ENCODE measurements around the gene COL6A2. TPM values are rescaled to one million over a fixed set of nuclear protein-coding genes. Genes with fewer than 3 reads are reported as not detected.
"Not testable (repeated sequence)": the region's sequence is repeated elsewhere in the genome, so short reads cannot be mapped to it uniquely, and the experiment has no call there.

The COL6A2 gene
- total and polyA plus RNA-seq, 2 experiments from 2014 or later, result 509 to 832 TPM

DNA sequence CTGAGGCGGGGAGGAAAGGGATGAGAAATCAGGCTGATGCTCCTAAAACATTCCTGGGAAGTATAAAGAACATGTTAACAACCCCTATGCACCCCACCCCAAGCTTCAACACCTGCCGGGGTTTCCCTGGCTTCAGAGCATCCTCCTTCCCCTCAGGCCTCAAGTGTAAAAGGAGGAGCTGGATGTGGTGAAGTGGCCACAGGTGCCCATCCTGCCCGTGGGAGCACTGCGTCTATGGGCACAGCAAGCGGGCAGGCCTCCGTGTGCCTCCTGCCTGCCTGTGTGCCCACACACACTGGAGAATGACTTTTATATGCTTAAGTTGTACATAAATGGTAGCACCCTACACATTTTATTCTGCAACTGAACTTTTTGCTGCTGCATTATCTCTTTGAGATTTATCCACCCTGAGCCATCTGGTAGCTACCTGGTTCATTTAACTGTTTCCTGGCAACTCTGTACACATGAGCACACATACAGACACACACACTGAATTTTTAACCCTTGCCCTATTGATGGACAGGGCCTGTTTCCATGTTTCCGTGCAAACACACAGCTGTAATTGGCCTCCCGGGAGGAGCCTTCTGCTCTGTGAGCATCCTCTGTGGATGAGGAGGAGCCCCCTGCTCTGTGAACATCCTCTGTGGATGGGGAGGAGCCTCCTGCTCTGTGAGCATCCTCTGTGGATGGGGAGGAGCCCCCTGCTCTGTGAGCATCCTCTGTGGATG lies 70.9 kb downstream of the COL6A2 start:
- whole genome bisulfite sequencing (ENCODE audit: low lambda C conversion rate, missing lambda C conversion rate), result 86% methylated on average over 8 of the region's 8 CpGs
- no peaks in the 10 kb centered on the region for H3K4me1 ChIP-seq (ENCODE audit: insufficient read depth)
- no peak for DNase-seq (ENCODE audit: low spot score)
- H3K79me2 ChIP-seq, result peaks cover 1% of the 10 kb centered on the region
- H3K27me3 ChIP-seq, result no peaks in the 10 kb centered on the region
- no peak overlapping the region for H2AFZ ChIP-seq
- H3K9me3 ChIP-seq (ENCODE audit: low read depth), result no peaks in the 10 kb centered on the region
- no peak overlapping the region for H3K27ac ChIP-seq
- no peaks in the 10 kb centered on the region for H3K36me3 ChIP-seq (replicated peaks; ENCODE audit: insufficient read depth, low read depth)
- H4K20me1 ChIP-seq (ENCODE audit: insufficient read depth, poor library complexity, severe bottlenecking), result no peaks in the 10 kb centered on the region
- no peak overlapping the region for H3K4me2 ChIP-seq
- H3K9me2 ChIP-seq (replicated peaks; ENCODE audit: insufficient read depth), result no peaks in the 10 kb centered on the region
- H3K4me3 ChIP-seq, result no peak overlapping the region
- TF ChIP-seq, protein P1, sequence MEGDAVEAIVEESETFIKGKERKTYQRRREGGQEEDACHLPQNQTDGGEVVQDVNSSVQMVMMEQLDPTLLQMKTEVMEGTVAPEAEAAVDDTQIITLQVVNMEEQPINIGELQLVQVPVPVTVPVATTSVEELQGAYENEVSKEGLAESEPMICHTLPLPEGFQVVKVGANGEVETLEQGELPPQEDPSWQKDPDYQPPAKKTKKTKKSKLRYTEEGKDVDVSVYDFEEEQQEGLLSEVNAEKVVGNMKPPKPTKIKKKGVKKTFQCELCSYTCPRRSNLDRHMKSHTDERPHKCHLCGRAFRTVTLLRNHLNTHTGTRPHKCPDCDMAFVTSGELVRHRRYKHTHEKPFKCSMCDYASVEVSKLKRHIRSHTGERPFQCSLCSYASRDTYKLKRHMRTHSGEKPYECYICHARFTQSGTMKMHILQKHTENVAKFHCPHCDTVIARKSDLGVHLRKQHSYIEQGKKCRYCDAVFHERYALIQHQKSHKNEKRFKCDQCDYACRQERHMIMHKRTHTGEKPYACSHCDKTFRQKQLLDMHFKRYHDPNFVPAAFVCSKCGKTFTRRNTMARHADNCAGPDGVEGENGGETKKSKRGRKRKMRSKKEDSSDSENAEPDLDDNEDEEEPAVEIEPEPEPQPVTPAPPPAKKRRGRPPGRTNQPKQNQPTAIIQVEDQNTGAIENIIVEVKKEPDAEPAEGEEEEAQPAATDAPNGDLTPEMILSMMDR (IDR thresholded peaks at IDR 0.05; ENCODE audit: poor library complexity), result no peak
- TF ChIP-seq EZH2phosphoT487 (IDR thresholded peaks at IDR 0.05; ENCODE audit: low read depth, severe bottlenecking, unreplicated experiment) (no peak), EZH2 (IDR thresholded peaks at IDR 0.05; ENCODE audit: borderline replicate concordance) (no peak)

DNA sequence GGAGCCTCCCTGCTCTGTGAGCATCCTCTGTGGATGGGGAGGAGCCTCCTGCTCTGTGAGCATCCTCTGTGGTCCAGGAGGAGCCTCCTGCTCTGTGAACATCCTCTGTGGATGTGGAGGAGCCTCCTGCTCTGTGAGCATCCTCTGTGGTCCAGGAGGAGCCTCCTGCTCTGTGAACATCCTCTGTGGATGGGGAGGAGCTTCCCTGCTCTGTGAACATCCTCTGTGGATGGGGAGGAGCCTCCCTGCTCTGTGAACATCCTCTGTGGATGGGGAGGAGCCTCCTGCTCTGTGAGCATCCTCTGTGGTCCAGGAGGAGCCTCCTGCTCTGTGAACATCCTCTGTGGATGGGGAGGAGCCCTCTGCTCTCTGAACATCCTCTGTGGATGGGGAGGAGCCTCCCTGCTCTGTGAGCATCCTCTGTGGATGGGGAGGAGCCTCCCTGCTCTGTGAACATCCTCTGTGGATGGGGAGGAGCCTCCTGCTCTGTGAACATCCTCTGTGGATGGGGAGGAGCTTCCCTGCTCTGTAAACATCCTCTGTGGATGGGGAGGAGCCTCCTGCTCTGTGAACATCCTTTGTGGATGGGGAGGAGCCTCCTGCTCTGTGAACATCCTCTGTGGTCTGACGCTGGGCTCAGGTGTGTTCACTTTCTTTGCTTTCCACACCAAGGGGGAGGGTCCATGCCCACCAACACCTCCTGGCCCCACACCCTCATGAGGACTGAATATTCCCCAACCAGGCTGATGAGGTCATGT lies 72.7 kb downstream of the COL6A2 start:
- WGBS (ENCODE audit: low lambda C conversion rate, missing lambda C conversion rate), result 91% methylated on average over 1 of the region's 1 CpG
- DNase-seq (ENCODE audit: low spot score), result peak; percentile 1

DNA sequence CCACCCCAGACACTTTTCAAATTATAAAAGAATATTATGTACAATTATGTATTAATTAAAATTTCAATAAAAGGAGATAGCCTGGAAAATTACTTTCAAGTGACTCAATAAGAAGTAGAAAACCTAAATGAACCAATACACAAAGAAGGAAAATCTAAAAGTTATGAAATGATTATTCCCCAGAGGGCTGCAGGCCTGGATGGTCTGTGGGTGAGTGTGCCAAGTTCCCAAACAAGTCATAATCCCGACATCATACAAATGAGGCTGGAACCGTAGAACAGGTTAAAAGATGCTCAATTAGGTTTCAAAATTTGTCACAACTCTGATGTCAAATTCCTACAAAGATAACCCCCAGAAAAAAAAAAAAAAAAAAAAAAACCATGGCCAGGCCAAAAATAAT lies 73.7 kb downstream of the COL6A2 start:
- Histone ChIP-seq H3K79me2 (peaks cover 16% of the 10 kb centered on the region), H2AFZ (no peak overlapping the region), H3K27me3 (no peaks in the 10 kb centered on the region), H3K4me3 (no peak overlapping the region), H3K36me3 (replicated peaks; ENCODE audit: insufficient read depth, low read depth) (no peaks in the 10 kb centered on the region), H4K20me1 (ENCODE audit: insufficient read depth, poor library complexity, severe bottlenecking) (no peaks in the 10 kb centered on the region), H3K4me1 (ENCODE audit: insufficient read depth) (no peaks in the 10 kb centered on the region), H3K4me2 (no peak overlapping the region), H3K9me3 (ENCODE audit: low read depth) (no peaks in the 10 kb centered on the region), H3K27ac (no peak overlapping the region), H3K9me2 (replicated peaks; ENCODE audit: insufficient read depth) (no peaks in the 10 kb centered on the region)
- WGBS (ENCODE audit: low lambda C conversion rate, missing lambda C conversion rate), result 89% methylated on average over 2 of the region's 2 CpGs
- DNase-seq (ENCODE audit: low spot score), result no peak
- TF ChIP-seq EZH2phosphoT487 (IDR thresholded peaks at IDR 0.05; ENCODE audit: low read depth, severe bottlenecking, unreplicated experiment), result no peak
- TF ChIP-seq, protein P1 (IDR thresholded peaks at IDR 0.05; ENCODE audit: poor library complexity), result no peak
- no peak for TF ChIP-seq EZH2 (IDR thresholded peaks at IDR 0.05; ENCODE audit: borderline replicate concordance)

More for the DNA sequence above, 72.7 kb downstream of the COL6A2 start:
- H4K20me1 ChIP-seq (ENCODE audit: insufficient read depth, poor library complexity, severe bottlenecking); H3K4me3 ChIP-seq; H2AFZ ChIP-seq; H3K9me2 ChIP-seq (replicated peaks; ENCODE audit: insufficient read depth); H3K4me1 ChIP-seq (ENCODE audit: insufficient read depth); H3K9me3 ChIP-seq (ENCODE audit: low read depth); H3K27me3 ChIP-seq; H3K27ac ChIP-seq; H3K4me2 ChIP-seq; H3K36me3 ChIP-seq (replicated peaks; ENCODE audit: insufficient read depth, low read depth): not testable (repeated sequence)
- peaks cover 10% of the 10 kb centered on the region for H3K79me2 ChIP-seq
